Measurements from ENCODE around the gene GNG7.

GRCh38 chr19:2482354-2483038 is 220.0 kb downstream of the GNG7 start:
- TF ChIP-seq POLR2AphosphoS5 (IDR thresholded peaks at IDR 0.05) (no peak), EP300 (IDR thresholded peaks at IDR 0.05) (no peak)
- TF ChIP-seq, protein P1, sequence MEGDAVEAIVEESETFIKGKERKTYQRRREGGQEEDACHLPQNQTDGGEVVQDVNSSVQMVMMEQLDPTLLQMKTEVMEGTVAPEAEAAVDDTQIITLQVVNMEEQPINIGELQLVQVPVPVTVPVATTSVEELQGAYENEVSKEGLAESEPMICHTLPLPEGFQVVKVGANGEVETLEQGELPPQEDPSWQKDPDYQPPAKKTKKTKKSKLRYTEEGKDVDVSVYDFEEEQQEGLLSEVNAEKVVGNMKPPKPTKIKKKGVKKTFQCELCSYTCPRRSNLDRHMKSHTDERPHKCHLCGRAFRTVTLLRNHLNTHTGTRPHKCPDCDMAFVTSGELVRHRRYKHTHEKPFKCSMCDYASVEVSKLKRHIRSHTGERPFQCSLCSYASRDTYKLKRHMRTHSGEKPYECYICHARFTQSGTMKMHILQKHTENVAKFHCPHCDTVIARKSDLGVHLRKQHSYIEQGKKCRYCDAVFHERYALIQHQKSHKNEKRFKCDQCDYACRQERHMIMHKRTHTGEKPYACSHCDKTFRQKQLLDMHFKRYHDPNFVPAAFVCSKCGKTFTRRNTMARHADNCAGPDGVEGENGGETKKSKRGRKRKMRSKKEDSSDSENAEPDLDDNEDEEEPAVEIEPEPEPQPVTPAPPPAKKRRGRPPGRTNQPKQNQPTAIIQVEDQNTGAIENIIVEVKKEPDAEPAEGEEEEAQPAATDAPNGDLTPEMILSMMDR (IDR thresholded peaks at IDR 0.05), result no peak
